Keratinocyte (primary cell): ENCODE data around the gene KRTAP10-4. TPM values are rescaled to one million over a fixed set of nuclear protein-coding genes. Genes with fewer than 3 reads are reported as not detected.

Source experiments
- DNase-seq: peaks from one replicate; pipeline ENCODE4 v3.0.0-alpha.2; 2011; ENCODE audit warnings: low read depth, missing footprints, low spot score
- FAIRE-seq: peaks from 2 replicates; lab custom pipeline; 2011; peaks lifted over from hg19 to GRCh38; lab: Jason Lieb, UNC
- H2AFZ ChIP-seq: 2 replicates; pipeline ENCODE4 v1.6.0; 2012; ENCODE audit warnings: low read length, control low read depth, inconsistent platforms; ENCODE audit not compliant: control insufficient read depth
- H3K27ac ChIP-seq: 2 replicates; pipeline ENCODE4 v1.5.1; 2011; ENCODE audit warnings: low read length; ENCODE audit not compliant: control insufficient read depth, insufficient read depth
- H3K27me3 ChIP-seq: 3 replicates; pipeline ENCODE4 v1.6.0; 2011; ENCODE audit warnings: low read length; ENCODE audit not compliant: control insufficient read depth, insufficient read depth; ENCODE audit errors: extremely low read depth
- H3K36me3 ChIP-seq, 2 experiments: 2 replicates in 1 of 2; 3 replicates in 1 of 2; pipeline ENCODE4 v1.5.1; 2011; ENCODE audit warnings: low read length in 2 of 2, mild to moderate bottlenecking in 1 of 2; ENCODE audit not compliant: control insufficient read depth in 2 of 2, insufficient read depth in 2 of 2; ENCODE audit errors: extremely low read depth in 1 of 2
- H3K4me1 ChIP-seq: 3 replicates; pipeline ENCODE4 v1.5.1; 2011; ENCODE audit warnings: low read length; ENCODE audit not compliant: control insufficient read depth, insufficient read depth; ENCODE audit errors: extremely low read depth
- H3K4me2 ChIP-seq: 3 replicates; pipeline ENCODE4 v1.6.0; 2011; ENCODE audit warnings: low read depth, low read length; ENCODE audit not compliant: control insufficient read depth, insufficient read depth; ENCODE audit errors: extremely low read depth
- H3K4me3 ChIP-seq, 3 experiments: fragments of 200-600 bp in 1 of 3; sonication (generic) in 1 of 3; 2 replicates in 2 of 3; 3 replicates in 1 of 3; pipeline ENCODE4 v1.5.1; 2011 to 2016; ENCODE audit warnings: low read length in 3 of 3, mild to moderate bottlenecking in 3 of 3, control low read depth in 2 of 3, inconsistent platforms in 1 of 3, low read depth in 1 of 3, mixed read lengths in 1 of 3, mixed run types in 1 of 3, moderate library complexity in 1 of 3; ENCODE audit not compliant: control insufficient read depth in 2 of 3, insufficient read depth in 2 of 3; ENCODE audit errors: extremely low read depth in 1 of 3
- H3K79me2 ChIP-seq: 2 replicates; pipeline ENCODE4 v1.6.0; 2012; ENCODE audit warnings: low read length; ENCODE audit not compliant: control insufficient read depth, insufficient read depth
- H3K9ac ChIP-seq: 3 replicates; pipeline ENCODE4 v1.6.0; 2011; ENCODE audit warnings: low read length; ENCODE audit not compliant: control insufficient read depth, insufficient read depth; ENCODE audit errors: extremely low read depth
- H3K9me1 ChIP-seq: 3 replicates; pipeline ENCODE4 v1.6.0; 2011; ENCODE audit warnings: low read length; ENCODE audit not compliant: control insufficient read depth, insufficient read depth; ENCODE audit errors: extremely low read depth
- H3K9me3 ChIP-seq: 2 replicates; pipeline ENCODE4 v1.5.1; 2012; ENCODE audit warnings: low read depth, low read length; ENCODE audit not compliant: control insufficient read depth
- H4K20me1 ChIP-seq: 3 replicates; pipeline ENCODE4 v1.6.0; 2011; ENCODE audit warnings: low read length; ENCODE audit not compliant: control insufficient read depth, insufficient read depth; ENCODE audit errors: extremely low read depth
- EZH2 ChIP-seq: IDR thresholded peaks from one replicate; pipeline ENCODE4 v1.6.1; 2012; ENCODE audit warnings: inconsistent platforms, mild to moderate bottlenecking, low read length, moderate library complexity
- dilution Hi-C: fragments of 300-500 bp; cut with MboI; formaldehyde crosslinking; loops from one replicate; pipeline ENCODE4 v1.7.0; 2020; ENCODE audit warnings: low sequenced_read_pairs; ENCODE audit not compliant: extremely low pct_ligation_motif_present
- polyA plus RNA-seq, 5 experiments: library from polyadenylated mRNA; depleted of rRNA in 3 of 5; stranded (reverse) in 3 of 5; stranded (forward) in 1 of 5; unstranded in 1 of 5; fragments of >200 nt; gene quantifications; 1 replicate in 1 of 5; 2 replicates in 3 of 5; 3 replicates in 1 of 5; pipeline versions ENCODE4 v1.2.1 to v1.2.3, GENCODE V29; 2011 to 2012; ENCODE audit warnings: missing spikeins in 2 of 5, low read depth in 1 of 5, low replicate concordance in 1 of 5
- TF ChIP-seq, protein P1 (sequence below), 3 experiments: IDR thresholded peaks in 1 of 3; conservative IDR thresholded peaks in 1 of 3; optimal IDR thresholded peaks in 1 of 3; 2 replicates in 2 of 3; 3 replicates in 1 of 3; pipeline versions ENCODE3 to v1.5.1; 2011; ENCODE audit warnings: low read length in 3 of 3, mild to moderate bottlenecking in 3 of 3, moderate library complexity in 2 of 3, control low read depth in 1 of 3, inconsistent platforms in 1 of 3; ENCODE audit not compliant: insufficient read depth in 2 of 3; ENCODE audit errors: extremely low read depth in 1 of 3

Gene KRTAP10-4
- polyA plus RNA-seq, 1 donor (not counting 4 experiments of a cell fraction or from before 2014, with no cell fraction given): not detected

DNA sequence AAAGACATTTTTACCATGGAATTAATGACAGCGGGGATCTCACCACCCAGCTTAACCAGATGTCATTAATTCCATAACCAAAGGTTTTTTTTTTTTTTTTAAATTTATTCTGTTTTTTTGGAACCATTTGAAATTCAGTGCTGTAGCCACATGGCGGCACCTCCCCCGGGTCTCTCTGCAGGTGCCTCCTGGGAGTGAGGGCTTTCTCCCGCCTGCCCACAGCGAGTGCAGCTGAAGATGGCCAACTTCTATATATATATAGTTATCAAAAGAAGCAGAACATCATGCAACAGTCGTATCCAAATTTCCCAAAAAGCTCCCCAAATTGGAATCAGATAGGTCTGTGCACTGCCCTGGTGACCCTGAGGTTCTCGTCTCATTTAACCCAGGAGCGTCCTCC lies 41.9 kb downstream of the KRTAP10-4 start:
- no peak for TF ChIP-seq EZH2
- TF ChIP-seq, protein P1, sequence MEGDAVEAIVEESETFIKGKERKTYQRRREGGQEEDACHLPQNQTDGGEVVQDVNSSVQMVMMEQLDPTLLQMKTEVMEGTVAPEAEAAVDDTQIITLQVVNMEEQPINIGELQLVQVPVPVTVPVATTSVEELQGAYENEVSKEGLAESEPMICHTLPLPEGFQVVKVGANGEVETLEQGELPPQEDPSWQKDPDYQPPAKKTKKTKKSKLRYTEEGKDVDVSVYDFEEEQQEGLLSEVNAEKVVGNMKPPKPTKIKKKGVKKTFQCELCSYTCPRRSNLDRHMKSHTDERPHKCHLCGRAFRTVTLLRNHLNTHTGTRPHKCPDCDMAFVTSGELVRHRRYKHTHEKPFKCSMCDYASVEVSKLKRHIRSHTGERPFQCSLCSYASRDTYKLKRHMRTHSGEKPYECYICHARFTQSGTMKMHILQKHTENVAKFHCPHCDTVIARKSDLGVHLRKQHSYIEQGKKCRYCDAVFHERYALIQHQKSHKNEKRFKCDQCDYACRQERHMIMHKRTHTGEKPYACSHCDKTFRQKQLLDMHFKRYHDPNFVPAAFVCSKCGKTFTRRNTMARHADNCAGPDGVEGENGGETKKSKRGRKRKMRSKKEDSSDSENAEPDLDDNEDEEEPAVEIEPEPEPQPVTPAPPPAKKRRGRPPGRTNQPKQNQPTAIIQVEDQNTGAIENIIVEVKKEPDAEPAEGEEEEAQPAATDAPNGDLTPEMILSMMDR (optimal IDR thresholded peaks at IDR 0.05 in 1 of 3, IDR thresholded peaks at IDR 0.05 in 1 of 3, conservative IDR thresholded peaks at IDR 0.05 in 1 of 3; ENCODE audit: extremely low read depth in 1 of 3, insufficient read depth in 2 of 3, low read length in 3 of 3): no peak
- dilution Hi-C loops: no loop called here

DNA sequence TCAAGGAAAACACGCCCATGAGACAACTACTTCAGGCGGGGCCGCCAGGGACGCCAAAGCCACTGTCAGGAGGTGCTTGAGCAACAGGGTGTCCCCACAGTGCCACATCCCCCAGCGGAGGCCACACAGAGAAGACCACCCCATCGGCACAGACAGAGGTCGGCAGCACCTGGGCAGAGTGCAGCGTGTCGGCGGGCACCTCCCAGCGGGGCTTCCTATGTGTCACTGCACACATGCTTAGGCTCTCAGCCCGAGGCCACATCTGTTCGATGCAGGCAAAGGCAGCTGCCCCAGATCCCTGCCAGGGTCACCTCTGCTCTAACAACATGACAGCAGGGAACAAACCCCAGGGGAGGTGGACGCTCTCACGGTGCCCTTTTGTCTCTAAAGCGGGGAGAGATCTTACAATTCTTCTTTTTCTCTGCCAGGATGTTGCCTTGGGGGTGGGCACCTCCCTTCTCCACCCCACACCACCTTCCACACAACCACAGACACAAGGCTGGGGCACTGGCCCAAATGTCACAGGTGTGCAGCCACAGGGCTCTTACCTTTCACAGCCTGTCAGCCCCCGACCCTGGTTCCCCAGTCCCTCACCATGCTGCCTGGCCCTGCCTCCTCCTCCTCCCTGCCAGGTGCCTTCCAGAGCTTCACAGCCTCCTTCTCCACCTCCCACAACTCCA lies 42.5 kb downstream of the KRTAP10-4 start:
- H3K27ac ChIP-seq: no peak overlapping the region
- H2AFZ ChIP-seq: no peak overlapping the region
- no peak overlapping the region for H3K9ac ChIP-seq
- H3K79me2 ChIP-seq: no peaks in the 10 kb centered on the region
- H3K4me1 ChIP-seq: peaks cover 7% of the 10 kb centered on the region
- DNase-seq (no peak), FAIRE-seq (no peak)
- H3K27me3 ChIP-seq: peaks cover 19% of the 10 kb centered on the region
- dilution Hi-C loops: no loop called here
- peaks cover 9% of the 10 kb centered on the region for H3K9me3 ChIP-seq
- TF ChIP-seq, protein P1 (optimal IDR thresholded peaks at IDR 0.05 in 1 of 3, IDR thresholded peaks at IDR 0.05 in 1 of 3, conservative IDR thresholded peaks at IDR 0.05 in 1 of 3; ENCODE audit: extremely low read depth in 1 of 3, insufficient read depth in 2 of 3, low read length in 3 of 3): no peak
- TF ChIP-seq EZH2: no peak
- H3K4me3 ChIP-seq: no peak overlapping the region
- no peaks in the 10 kb centered on the region for H4K20me1 ChIP-seq
- peak overlapping the region; percentile 56 for H3K4me2 ChIP-seq
- no peaks in the 10 kb centered on the region for H3K9me1 ChIP-seq
- H3K36me3 ChIP-seq: no peaks in the 10 kb centered on the region

More for the DNA sequence above, 41.9 kb downstream of the KRTAP10-4 start:
- Histone ChIP-seq H3K9me3 (peaks cover 9% of the 10 kb centered on the region), H3K4me1 (peaks cover 7% of the 10 kb centered on the region), H3K79me2 (no peaks in the 10 kb centered on the region), H3K9ac (no peak overlapping the region), H3K36me3 (no peaks in the 10 kb centered on the region), H3K4me2 (no peak overlapping the region), H2AFZ (no peak overlapping the region), H3K27me3 (peaks cover 19% of the 10 kb centered on the region), H4K20me1 (no peaks in the 10 kb centered on the region), H3K27ac (no peak overlapping the region), H3K9me1 (no peaks in the 10 kb centered on the region), H3K4me3 (no peak overlapping the region)
- DNase-seq (no peak), FAIRE-seq (no peak)
